ENCODE results near the gene SMC1B.
A peak's percentile ranks its signal among the peaks of the same experiment; 100 is the strongest.
"Not testable (repeated sequence)": the region's sequence is repeated elsewhere in the genome, so short reads cannot be mapped to it uniquely, and the experiment has no call there.

The SMC1B gene

GRCh38 chr22:45359627-45360026 lies 53.8 kb downstream of the SMC1B start:
- DNase-seq = no peak
- Histone ChIP-seq H3K27ac (no peak overlapping the region), H3K4me3 (ENCODE audit: low read depth, low read length) (no peak overlapping the region), H3K9me3 (ENCODE audit: severe bottlenecking) (no peaks in the 10 kb centered on the region), H3K36me3 (no peaks in the 10 kb centered on the region), H3K27me3 (ENCODE audit: insufficient read depth, low read depth, severe bottlenecking) (no peaks in the 10 kb centered on the region)
- TF ChIP-seq, protein P1, sequence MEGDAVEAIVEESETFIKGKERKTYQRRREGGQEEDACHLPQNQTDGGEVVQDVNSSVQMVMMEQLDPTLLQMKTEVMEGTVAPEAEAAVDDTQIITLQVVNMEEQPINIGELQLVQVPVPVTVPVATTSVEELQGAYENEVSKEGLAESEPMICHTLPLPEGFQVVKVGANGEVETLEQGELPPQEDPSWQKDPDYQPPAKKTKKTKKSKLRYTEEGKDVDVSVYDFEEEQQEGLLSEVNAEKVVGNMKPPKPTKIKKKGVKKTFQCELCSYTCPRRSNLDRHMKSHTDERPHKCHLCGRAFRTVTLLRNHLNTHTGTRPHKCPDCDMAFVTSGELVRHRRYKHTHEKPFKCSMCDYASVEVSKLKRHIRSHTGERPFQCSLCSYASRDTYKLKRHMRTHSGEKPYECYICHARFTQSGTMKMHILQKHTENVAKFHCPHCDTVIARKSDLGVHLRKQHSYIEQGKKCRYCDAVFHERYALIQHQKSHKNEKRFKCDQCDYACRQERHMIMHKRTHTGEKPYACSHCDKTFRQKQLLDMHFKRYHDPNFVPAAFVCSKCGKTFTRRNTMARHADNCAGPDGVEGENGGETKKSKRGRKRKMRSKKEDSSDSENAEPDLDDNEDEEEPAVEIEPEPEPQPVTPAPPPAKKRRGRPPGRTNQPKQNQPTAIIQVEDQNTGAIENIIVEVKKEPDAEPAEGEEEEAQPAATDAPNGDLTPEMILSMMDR (IDR thresholded peaks at IDR 0.05; ENCODE audit: low read depth, low read length) = no peak

GRCh38 chr22:45358127-45358526 lies 55.3 kb downstream of the SMC1B start:
- H3K27me3 ChIP-seq (ENCODE audit: insufficient read depth, low read depth, severe bottlenecking) = no peaks in the 10 kb centered on the region
- TF ChIP-seq, protein P1 (IDR thresholded peaks at IDR 0.05; ENCODE audit: low read depth, low read length) = no peak
- no peak for DNase-seq
- H3K9me3 ChIP-seq (ENCODE audit: severe bottlenecking) = no peaks in the 10 kb centered on the region
- no peaks in the 10 kb centered on the region for H3K36me3 ChIP-seq
- no peak overlapping the region for H3K27ac ChIP-seq
- H3K4me3 ChIP-seq (ENCODE audit: low read depth, low read length) = no peak overlapping the region

GRCh38 chr22:45357490-45357889 lies 55.9 kb downstream of the SMC1B start:
- no peak for DNase-seq
- TF ChIP-seq, protein P1 (IDR thresholded peaks at IDR 0.05; ENCODE audit: low read depth, low read length) = no peak
- no peaks in the 10 kb centered on the region for H3K9me3 ChIP-seq (ENCODE audit: severe bottlenecking)
- H3K27ac ChIP-seq = no peak overlapping the region
- H3K36me3 ChIP-seq = no peaks in the 10 kb centered on the region
- no peak overlapping the region for H3K4me3 ChIP-seq (ENCODE audit: low read depth, low read length)
- no peaks in the 10 kb centered on the region for H3K27me3 ChIP-seq (ENCODE audit: insufficient read depth, low read depth, severe bottlenecking)

GRCh38 chr22:45353786-45354185 lies 59.6 kb downstream of the SMC1B start:
- Histone ChIP-seq H3K4me3 (ENCODE audit: low read depth, low read length) (no peak overlapping the region), H3K36me3 (no peaks in the 10 kb centered on the region), H3K27me3 (ENCODE audit: insufficient read depth, low read depth, severe bottlenecking) (no peaks in the 10 kb centered on the region), H3K27ac (no peak overlapping the region), H3K9me3 (ENCODE audit: severe bottlenecking) (no peaks in the 10 kb centered on the region)
- TF ChIP-seq, protein P1 (IDR thresholded peaks at IDR 0.05; ENCODE audit: low read depth, low read length) = no peak
- no peak for DNase-seq

GRCh38 chr22:45352757-45353156 lies 60.6 kb downstream of the SMC1B start:
- peak; percentile 14 for DNase-seq

GRCh38 chr22:45351956-45352355 lies 61.4 kb downstream of the SMC1B start:
- Histone ChIP-seq H3K9me3 (ENCODE audit: severe bottlenecking) (no peaks in the 10 kb centered on the region), H3K36me3 (no peaks in the 10 kb centered on the region), H3K27ac (no peak overlapping the region), H3K27me3 (ENCODE audit: insufficient read depth, low read depth, severe bottlenecking) (no peaks in the 10 kb centered on the region), H3K4me3 (ENCODE audit: low read depth, low read length) (no peak overlapping the region)
- DNase-seq = no peak
- TF ChIP-seq, protein P1 (IDR thresholded peaks at IDR 0.05; ENCODE audit: low read depth, low read length) = no peak

More at GRCh38 chr22:45352757-45353156, 60.6 kb downstream of the SMC1B start:
- not testable (repeated sequence) for H3K9me3 ChIP-seq (ENCODE audit: severe bottlenecking); H3K4me3 ChIP-seq (ENCODE audit: low read depth, low read length); H3K27ac ChIP-seq; H3K27me3 ChIP-seq (ENCODE audit: insufficient read depth, low read depth, severe bottlenecking); H3K36me3 ChIP-seq
